Measurements from ENCODE around the gene PCMTD2. TPM values are rescaled to one million over a fixed set of nuclear protein-coding genes. Genes with fewer than 3 reads are reported as not detected.

Gene PCMTD2
- total RNA-seq, 1 experiment from 2014 or later, result 45.7 TPM

GRCh38 chr20:64216910-64217309 lies 38.6 kb upstream of the PCMTD2 start:
- Histone ChIP-seq H2AFZ (ENCODE audit: low read length) (no peak overlapping the region), H3K36me3 (ENCODE audit: low read depth, low read length) (no peaks in the 10 kb centered on the region), H3K27ac (ENCODE audit: low read length) (no peak overlapping the region), H3K27me3 (ENCODE audit: low read length) (peaks cover 30% of the 10 kb centered on the region), H3F3A (ENCODE audit: low read length, unreplicated experiment) (no peaks in the 10 kb centered on the region), H3K4me3 (ENCODE audit: low read length) (no peak overlapping the region), H4K20me1 (ENCODE audit: low read length) (no peaks in the 10 kb centered on the region), H3K4me2 (ENCODE audit: low read length) (no peak overlapping the region), H3K79me2 (ENCODE audit: low read length) (no peaks in the 10 kb centered on the region), H3K9me3 (ENCODE audit: low read length) (no peaks in the 10 kb centered on the region), H3K9ac (ENCODE audit: low read length) (no peak overlapping the region), H3K9me2 (replicated peaks; ENCODE audit: low read length) (no peaks in the 10 kb centered on the region), H3K4me1 (ENCODE audit: insufficient read depth, low read length) (no peaks in the 10 kb centered on the region)
- no peak for DNase-seq
- no TSS peak for BruUV-seq (replicated peaks)
- intact Hi-C loops (cut with micrococcal nuclease), result no loop called here
- POLR2A ChIA-PET (ENCODE audit: unreplicated experiment), result no interaction called here
- CTCF ChIA-PET, result interaction anchor here (0.6 kb wide), 1 partner anchor 172 kb away, joined by 3 read pairs; no protein-coding TSS in a partner anchor
- no peak for ATAC-seq
- TF ChIP-seq EZH2 (IDR thresholded peaks at IDR 0.05; ENCODE audit: low read length, unreplicated experiment) (no peak), CTCF (conservative IDR thresholded peaks at IDR 0.05; ENCODE audit: low read depth, low read length) (no peak), EZH2phosphoT487 (IDR thresholded peaks at IDR 0.05; ENCODE audit: borderline replicate concordance, low read length) (no peak)

GRCh38 chr20:64217539-64218221 lies 37.9 kb upstream of the PCMTD2 start:
- H3K9ac ChIP-seq (ENCODE audit: low read length), result no peak overlapping the region
- no peaks in the 10 kb centered on the region for H3K4me1 ChIP-seq (ENCODE audit: insufficient read depth, low read length)
- no peaks in the 10 kb centered on the region for H3K36me3 ChIP-seq (ENCODE audit: low read depth, low read length)
- H3K79me2 ChIP-seq (ENCODE audit: low read length), result no peaks in the 10 kb centered on the region
- H3K27me3 ChIP-seq (ENCODE audit: low read length), result peaks cover 28% of the 10 kb centered on the region
- H4K20me1 ChIP-seq (ENCODE audit: low read length), result no peaks in the 10 kb centered on the region
- BruUV-seq (replicated peaks), result no TSS peak
- no peaks in the 10 kb centered on the region for H3K9me2 ChIP-seq (replicated peaks; ENCODE audit: low read length)
- ATAC-seq, result no peak
- H3K9me3 ChIP-seq (ENCODE audit: low read length), result no peaks in the 10 kb centered on the region
- no peak overlapping the region for H3K4me2 ChIP-seq (ENCODE audit: low read length)
- DNase-seq, result no peak
- no peaks in the 10 kb centered on the region for H3F3A ChIP-seq (ENCODE audit: low read length, unreplicated experiment)
- no peak for TF ChIP-seq EZH2phosphoT487 (IDR thresholded peaks at IDR 0.05; ENCODE audit: borderline replicate concordance, low read length)
- H3K27ac ChIP-seq (ENCODE audit: low read length), result no peak overlapping the region
- POLR2A ChIA-PET (ENCODE audit: unreplicated experiment), result no interaction called here
- H2AFZ ChIP-seq (ENCODE audit: low read length), result no peak overlapping the region
- CTCF ChIA-PET, result no interaction called here
- intact Hi-C loops (cut with micrococcal nuclease), result no loop called here
- H3K4me3 ChIP-seq (ENCODE audit: low read length), result no peak overlapping the region

GRCh38 chr20:64219202-64219601 lies 36.3 kb upstream of the PCMTD2 start:
- Histone ChIP-seq H3K4me1 (ENCODE audit: insufficient read depth, low read length) (no peaks in the 10 kb centered on the region), H3K27ac (ENCODE audit: low read length) (no peak overlapping the region), H2AFZ (ENCODE audit: low read length) (no peak overlapping the region), H3K79me2 (ENCODE audit: low read length) (no peaks in the 10 kb centered on the region), H3K4me3 (ENCODE audit: low read length) (no peak overlapping the region), H3K9ac (ENCODE audit: low read length) (no peak overlapping the region), H4K20me1 (ENCODE audit: low read length) (no peaks in the 10 kb centered on the region), H3F3A (ENCODE audit: low read length, unreplicated experiment) (no peaks in the 10 kb centered on the region), H3K9me3 (ENCODE audit: low read length) (no peaks in the 10 kb centered on the region), H3K4me2 (ENCODE audit: low read length) (no peak overlapping the region), H3K36me3 (ENCODE audit: low read depth, low read length) (no peaks in the 10 kb centered on the region), H3K9me2 (replicated peaks; ENCODE audit: low read length) (no peaks in the 10 kb centered on the region), H3K27me3 (ENCODE audit: low read length) (peaks cover 15% of the 10 kb centered on the region; the same call in 1 of the 2 replicates)
- no TSS peak for BruUV-seq (replicated peaks)
- CTCF ChIA-PET, result no interaction called here
- POLR2A ChIA-PET (ENCODE audit: unreplicated experiment), result no interaction called here
- TF ChIP-seq EZH2phosphoT487 (IDR thresholded peaks at IDR 0.05; ENCODE audit: borderline replicate concordance, low read length) (no peak), EZH2 (IDR thresholded peaks at IDR 0.05; ENCODE audit: low read length, unreplicated experiment) (no peak), CTCF (conservative IDR thresholded peaks at IDR 0.05; ENCODE audit: low read depth, low read length) (no peak)
- DNase-seq (no peak), ATAC-seq (no peak)
- intact Hi-C loops (cut with micrococcal nuclease), result no loop called here
